Endodermal cell (in vitro differentiated cells): ENCODE results near the gene NR1H3. TPM values are rescaled to one million over a fixed set of nuclear protein-coding genes. Genes with fewer than 3 reads are reported as not detected.
A peak's percentile ranks its signal among the peaks of the same experiment; 100 is the strongest.

ENCODE experiments used
- DNase-seq: peaks from one replicate; pipeline ENCODE4 v3.0.0-alpha.2; 2017
- H3K27ac ChIP-seq: 2 replicates; pipeline ENCODE4 v1.5.1; 2013; ENCODE audit warnings: mild to moderate bottlenecking, low read depth, low read length, moderate library complexity
- H3K27me3 ChIP-seq: 2 replicates; pipeline ENCODE4 v1.6.1; 2013; ENCODE audit warnings: mild to moderate bottlenecking, low read length, moderate library complexity; ENCODE audit not compliant: insufficient read depth, control insufficient read depth, poor library complexity, severe bottlenecking
- H3K36me3 ChIP-seq: 2 replicates; pipeline ENCODE4 v1.7.0; 2013; ENCODE audit warnings: mild to moderate bottlenecking, low read length, moderate library complexity; ENCODE audit not compliant: control insufficient read depth, insufficient read depth
- H3K4me1 ChIP-seq: one replicate; pipeline ENCODE4 v1.7.0; 2013; ENCODE audit warnings: low read length; ENCODE audit not compliant: control insufficient read depth, insufficient read depth
- H3K4me3 ChIP-seq: 2 replicates; pipeline ENCODE4 v1.5.1; 2013; ENCODE audit warnings: mild to moderate bottlenecking, low read length, moderate library complexity
- H3K9ac ChIP-seq: 2 replicates; pipeline ENCODE4 v1.6.1; 2013; ENCODE audit warnings: mild to moderate bottlenecking, low read length, moderate library complexity; ENCODE audit not compliant: poor library complexity, severe bottlenecking; ENCODE audit errors: extremely low read depth
- H3K9me3 ChIP-seq: 2 replicates; pipeline ENCODE4 v1.6.1; 2013; ENCODE audit warnings: mild to moderate bottlenecking, low read length, moderate library complexity; ENCODE audit not compliant: control insufficient read depth
- H3K27ac Mint-ChIP-seq: 2 replicates; pipeline ENCODE4 v1.8.0; 2020; ENCODE audit warnings: mixed read lengths
- H3K27me3 Mint-ChIP-seq: 2 replicates; pipeline ENCODE4 v1.8.0; 2021; ENCODE audit warnings: mild to moderate bottlenecking, mixed read lengths; ENCODE audit not compliant: insufficient read depth
- H3K36me3 Mint-ChIP-seq: 2 replicates; pipeline ENCODE4 v1.8.0; 2020; ENCODE audit warnings: low read depth, mixed read lengths
- H3K4me1 Mint-ChIP-seq: 2 replicates; pipeline ENCODE4 v1.8.0; 2020; ENCODE audit warnings: mixed read lengths
- H3K4me3 Mint-ChIP-seq: 2 replicates; pipeline ENCODE4 v1.8.0; 2020; ENCODE audit warnings: mild to moderate bottlenecking, moderate library complexity, mixed read lengths
- H3K9me3 Mint-ChIP-seq: 2 replicates; pipeline ENCODE4 v1.8.0; 2020; ENCODE audit warnings: mild to moderate bottlenecking, mixed read lengths
- CTCF ChIP-seq: fragments of 200-600 bp; sonication (generic); conservative IDR thresholded peaks from 2 replicates; pipeline ENCODE4 v1.5.0; 2021; ENCODE audit warnings: antibody characterized with exemption, mild to moderate bottlenecking
- WGBS, 2 experiments: methylation state at CpG; one replicate each; pipeline versions ENCODE4 v1.1.5 to v1.1.7; 2013; ENCODE audit warnings: missing lambda C conversion rate in 2 of 2, mixed read lengths in 1 of 2; ENCODE audit not compliant: insufficient coverage in 1 of 2, insufficient read length in 1 of 2; 5-methylcytosine and 5-hydroxymethylcytosine counted together
- total RNA-seq, 2 donors: library from RNA; stranded (reverse); fragmentation: NEBNext Ultra II Directional in 1 of 2; extraction: Animal tissue kit (Norgen Biotek cat#: 25700) in 1 of 2; gene quantifications; 2 replicates in 1 of 2; 3 replicates in 1 of 2; pipeline ENCODE4 v1.2.1, GENCODE V29; 2021

Gene NR1H3
- total RNA-seq, 2 donors from 2014 or later, result 29.4 to 34.6 TPM

- WGBS, 2 experiments, result 93 to 97% methylated on average over 10 to 12 of the region's 12 CpGs
- no peak overlapping the region for H3K4me3 ChIP-seq
- Mint-ChIP-seq H3K27ac (no peak overlapping the region), H3K4me1 (peaks cover 9% of the 10 kb centered on the region), H3K27me3 (no peaks in the 10 kb centered on the region), H3K4me3 (no peak overlapping the region), H3K9me3 (no peaks in the 10 kb centered on the region), H3K36me3 (no peaks in the 10 kb centered on the region)
- H3K27ac ChIP-seq, result no peak overlapping the region
- no peaks in the 10 kb centered on the region for H3K4me1 ChIP-seq
- no peak overlapping the region for H3K9ac ChIP-seq
- no peaks in the 10 kb centered on the region for H3K36me3 ChIP-seq
- DNase-seq, result no peak
- H3K9me3 ChIP-seq, result no peaks in the 10 kb centered on the region
- TF ChIP-seq CTCF, result no peak
- no peaks in the 10 kb centered on the region for H3K27me3 ChIP-seq
Measured at GRCh38 chr11:47212938-47213337, 44.9 kb upstream of the NR1H3 start.

GRCh38 chr11:47213950-47214565 is 43.7 kb upstream of the NR1H3 start:
- H3K4me1 Mint-ChIP-seq, result peaks cover 9% of the 10 kb centered on the region
- peak; percentile 95 for DNase-seq
- Histone ChIP-seq H3K27me3 (no peaks in the 10 kb centered on the region), H3K4me3 (no peak overlapping the region), H3K36me3 (no peaks in the 10 kb centered on the region), H3K27ac (peak overlapping the region; percentile 36), H3K9me3 (no peaks in the 10 kb centered on the region), H3K9ac (no peak overlapping the region), H3K4me1 (no peaks in the 10 kb centered on the region)
- H3K27ac Mint-ChIP-seq, result peak overlapping the region; percentile 96
- H3K27me3 Mint-ChIP-seq, result no peaks in the 10 kb centered on the region
- H3K4me3 Mint-ChIP-seq, result peak overlapping the region; percentile 76
- no peaks in the 10 kb centered on the region for H3K9me3 Mint-ChIP-seq
- no peaks in the 10 kb centered on the region for H3K36me3 Mint-ChIP-seq
- TF ChIP-seq CTCF, result no peak
- WGBS, 2 experiments, result 91 to 98% methylated on average over 17 to 20 of the region's 20 CpGs

- peak overlapping the region; percentile 97 for H3K27ac Mint-ChIP-seq
- peak overlapping the region; percentile 76 for H3K4me3 Mint-ChIP-seq
- H3K36me3 Mint-ChIP-seq, result peaks cover 3% of the 10 kb centered on the region
- DNase-seq, result no peak
- Histone ChIP-seq H3K4me1 (no peaks in the 10 kb centered on the region), H3K27ac (peak overlapping the region; percentile 75), H3K27me3 (no peaks in the 10 kb centered on the region), H3K36me3 (peaks cover 3% of the 10 kb centered on the region), H3K4me3 (peak overlapping the region; percentile 84), H3K9ac (peak overlapping the region; percentile 89), H3K9me3 (no peaks in the 10 kb centered on the region)
- H3K9me3 Mint-ChIP-seq, result no peaks in the 10 kb centered on the region
- H3K27me3 Mint-ChIP-seq, result no peaks in the 10 kb centered on the region
- 13 to 14% methylated on average over 15 of the region's 15 CpGs for whole genome bisulfite sequencing, 2 experiments
- peaks cover 9% of the 10 kb centered on the region for H3K4me1 Mint-ChIP-seq
- TF ChIP-seq CTCF, result no peak
Measured at GRCh38 chr11:47215366-47215910, 42.4 kb upstream of the NR1H3 start.
